HG03097 (cell line): ENCODE data around the gene GALNT12.

Experiments used
- ATAC-seq: cut with Tn5 transposase; IDR thresholded peaks from one replicate; pipeline ENCODE4 v1.9.1; 2021; ENCODE audit not compliant: unreplicated experiment, low FRiP score

Gene GALNT12

DNA sequence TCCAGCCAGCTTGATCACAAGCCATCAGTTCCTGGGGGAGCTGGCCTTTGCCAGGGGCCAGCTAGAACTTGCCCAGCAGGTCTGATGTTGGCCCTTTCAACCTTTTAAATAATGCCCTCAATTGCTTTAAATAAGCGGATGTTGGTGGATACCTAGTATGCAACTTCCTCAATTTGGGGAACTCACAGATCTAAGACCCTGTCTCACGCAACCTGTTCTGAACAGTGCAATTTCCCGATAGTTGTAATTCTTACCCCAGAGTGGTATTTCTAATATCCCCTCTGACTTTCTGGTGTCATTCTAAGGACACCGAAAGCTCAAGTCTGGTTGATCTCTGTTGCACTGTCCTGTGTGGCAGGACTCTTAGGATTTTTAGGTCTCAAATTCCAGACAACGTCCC is 23.1 kb downstream of the GALNT12 start:
- ATAC-seq: no peak

DNA sequence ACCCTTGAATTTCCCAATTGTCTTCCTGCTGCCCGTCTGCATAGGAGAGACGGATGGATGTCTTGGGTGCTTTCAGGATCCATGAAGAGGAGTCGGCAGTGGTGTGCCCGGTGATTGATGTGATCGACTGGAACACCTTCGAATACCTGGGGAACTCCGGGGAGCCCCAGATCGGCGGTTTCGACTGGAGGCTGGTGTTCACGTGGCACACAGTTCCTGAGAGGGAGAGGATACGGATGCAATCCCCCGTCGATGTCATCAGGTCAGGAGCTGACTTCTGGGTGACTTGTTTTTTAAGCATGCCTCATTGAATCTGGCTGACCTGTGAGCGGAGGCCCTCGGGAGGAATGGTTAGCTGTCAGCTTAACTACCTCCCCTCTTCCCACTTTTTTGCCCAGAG is 24.2 kb downstream of the GALNT12 start:
- ATAC-seq: no peak

DNA sequence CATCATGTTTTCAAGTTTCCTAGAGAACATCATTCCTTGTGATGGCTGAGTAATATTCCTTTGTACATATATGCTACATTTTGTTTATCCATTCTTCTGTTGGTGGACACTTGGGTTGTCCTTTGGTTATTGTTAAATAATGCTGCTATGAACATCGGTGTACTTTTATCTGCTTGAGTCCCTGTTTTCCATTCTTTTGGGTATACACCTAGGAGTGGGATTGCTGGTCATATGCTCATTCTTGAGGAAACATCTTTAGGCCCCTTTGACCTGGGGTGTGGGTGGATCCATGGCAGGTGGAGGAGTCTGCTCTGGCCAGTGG is 25.3 kb downstream of the GALNT12 start:
- no peak for ATAC-seq

DNA sequence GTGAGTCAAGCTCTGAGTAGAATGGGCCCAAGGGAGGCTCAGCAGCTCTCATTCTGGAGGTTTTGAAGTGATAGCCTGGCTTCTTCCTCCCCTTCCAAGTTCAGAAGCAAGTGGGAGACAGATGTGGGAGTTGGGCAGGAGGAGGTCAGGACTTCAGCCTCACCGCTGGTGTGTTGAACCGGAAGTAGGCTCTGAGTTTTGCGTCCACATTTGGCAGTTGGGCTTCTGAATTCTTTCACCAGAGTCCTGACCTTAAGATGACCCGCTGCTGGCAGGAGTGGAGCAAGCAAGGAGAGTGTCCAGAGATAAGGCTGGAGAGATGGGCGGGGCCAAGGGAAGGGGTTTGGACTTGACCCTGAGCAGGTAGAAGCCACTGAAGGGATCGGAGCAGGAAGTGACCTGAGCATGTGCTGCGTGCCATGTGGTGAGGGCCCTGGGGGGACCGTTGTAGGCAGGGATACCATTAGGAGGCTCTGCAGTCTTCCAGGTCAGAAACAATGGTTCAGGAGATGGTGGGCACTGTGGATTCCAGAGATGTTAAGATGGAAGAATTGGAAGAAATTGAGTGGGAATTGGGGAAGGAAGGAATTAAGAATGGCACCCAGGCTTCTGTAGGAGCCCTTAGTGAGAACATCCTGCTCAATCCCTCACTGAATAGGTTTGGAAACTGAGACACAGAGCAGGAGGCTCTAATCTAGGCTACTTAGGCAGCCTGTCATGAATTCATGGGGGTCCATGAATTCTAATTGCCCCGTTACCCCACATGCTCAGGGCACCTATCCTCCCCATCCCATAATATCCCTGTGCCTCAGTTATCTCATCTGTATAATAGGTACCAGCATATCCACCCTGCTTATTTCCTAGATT is 25.9 kb downstream of the GALNT12 start:
- ATAC-seq: no peak

DNA sequence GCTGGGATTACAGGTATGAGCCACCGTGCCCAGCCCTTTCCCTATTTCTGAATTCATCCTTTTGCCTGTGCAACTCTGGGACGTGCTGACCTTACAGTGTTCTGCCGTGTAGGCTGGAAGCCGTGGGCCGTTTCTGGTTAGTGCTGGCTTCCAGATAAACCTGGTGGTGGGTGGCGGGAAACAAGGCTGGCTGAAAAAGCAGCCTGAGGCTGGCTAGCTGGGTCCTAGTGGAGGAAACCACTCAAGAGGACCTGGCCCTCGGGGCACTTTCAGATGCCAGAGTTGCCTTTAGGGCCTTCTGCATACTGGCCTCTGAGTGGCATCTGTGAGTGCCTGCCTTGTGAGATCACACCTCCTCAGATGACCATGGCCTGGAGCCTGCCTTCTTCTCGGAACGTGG is 26.9 kb downstream of the GALNT12 start:
- no peak for ATAC-seq

- ATAC-seq: no peak
Measured at GRCh38 chr9:98836206-98836605, 28.7 kb downstream of the GALNT12 start.

GRCh38 chr9:98837516-98837915 is 30.0 kb downstream of the GALNT12 start:
- ATAC-seq: no peak

DNA sequence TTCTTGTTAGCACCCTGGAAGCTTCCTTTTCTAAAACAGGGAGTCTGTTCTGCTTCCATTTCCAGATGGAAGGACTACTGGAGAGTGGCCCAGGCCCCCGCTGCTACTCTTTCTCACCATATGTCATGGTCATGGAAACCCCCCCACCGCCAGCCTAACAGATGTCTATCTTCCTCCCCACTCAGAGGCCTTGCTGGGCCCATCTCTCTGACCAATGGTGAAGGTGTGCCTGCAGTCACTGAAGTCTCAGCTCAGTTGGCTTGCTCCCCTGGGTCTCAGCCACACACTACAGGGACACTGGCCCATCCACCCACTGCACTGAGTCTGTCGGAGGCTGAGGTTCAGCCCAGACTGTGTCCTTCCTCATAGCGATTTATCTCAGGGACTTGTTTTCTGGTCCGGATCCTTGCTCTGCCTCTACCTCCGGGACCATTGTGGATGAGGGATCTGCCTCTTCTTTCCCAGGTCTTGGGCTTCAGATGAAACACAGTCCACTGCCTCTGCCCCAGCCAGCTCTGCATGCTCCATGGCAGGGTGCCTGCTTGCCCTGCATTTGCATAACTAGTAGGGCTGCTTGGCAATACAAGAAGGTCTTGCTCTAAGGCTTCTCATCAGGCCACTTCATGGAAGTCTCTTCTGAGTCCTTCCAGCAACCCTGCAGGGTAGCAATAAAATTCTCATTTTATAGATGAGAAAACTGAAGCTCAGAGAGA is 30.8 kb downstream of the GALNT12 start:
- no peak for ATAC-seq

- ATAC-seq: no peak
Measured at GRCh38 chr9:98838868-98839565, 31.5 kb downstream of the GALNT12 start.

DNA sequence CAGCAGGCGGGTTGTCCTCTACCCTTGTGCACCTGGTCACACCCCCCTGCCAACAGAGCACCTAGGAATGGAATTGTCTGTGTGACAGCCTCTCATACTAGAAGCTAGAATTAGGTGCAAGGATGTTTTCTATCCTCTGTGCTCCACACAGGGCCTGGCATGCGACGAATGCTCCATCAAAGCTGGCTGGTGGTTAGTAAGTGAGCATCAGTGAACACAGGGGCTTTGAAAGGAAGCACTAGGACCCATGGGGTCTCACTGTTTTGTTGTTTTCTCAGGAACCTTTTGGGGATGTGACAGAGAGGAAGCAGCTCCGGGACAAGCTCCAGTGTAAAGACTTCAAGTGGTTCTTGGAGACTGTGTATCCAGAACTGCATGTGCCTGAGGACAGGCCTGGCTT is 32.3 kb downstream of the GALNT12 start:
- ATAC-seq: no peak

- ATAC-seq: no peak
Measured at GRCh38 chr9:98842510-98842909, 35.0 kb downstream of the GALNT12 start.

- ATAC-seq: no peak
Measured at GRCh38 chr9:98846081-98846480, 38.6 kb downstream of the GALNT12 start.

- no peak for ATAC-seq
Measured at GRCh38 chr9:98846879-98847278, 39.4 kb downstream of the GALNT12 start.

DNA sequence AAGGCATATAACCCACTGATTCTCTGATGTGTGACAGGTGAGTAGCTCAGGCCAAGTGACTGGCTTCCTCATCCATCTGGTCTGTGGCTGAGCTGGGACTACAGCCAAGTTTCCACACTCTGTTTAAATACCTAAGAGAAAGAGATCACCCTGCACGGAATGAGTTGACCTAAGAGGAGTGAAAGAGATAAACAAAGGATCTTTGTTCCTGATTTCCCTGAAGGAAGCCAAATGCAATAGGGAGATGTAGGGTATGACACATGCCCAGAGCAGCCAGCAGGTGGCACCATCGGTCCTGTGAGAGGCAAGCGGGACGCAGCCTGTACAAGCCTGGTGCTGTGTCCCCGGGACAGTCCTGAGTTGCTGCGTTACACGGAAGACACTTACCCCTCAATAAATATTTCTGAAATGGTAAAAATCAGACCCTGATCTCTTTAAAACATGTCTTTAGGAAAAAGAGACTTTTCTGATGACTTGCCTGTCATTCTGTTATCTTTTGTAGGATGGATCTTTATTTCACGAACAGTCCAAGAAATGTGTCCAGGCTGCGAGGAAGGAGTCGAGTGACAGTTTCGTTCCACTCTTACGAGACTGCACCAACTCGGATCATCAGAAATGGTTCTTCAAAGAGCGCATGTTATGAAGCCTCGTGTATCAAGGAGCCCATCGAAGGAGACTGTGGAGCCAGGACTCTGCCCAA is 41.1 kb downstream of the GALNT12 start:
- peak; percentile 81 for ATAC-seq

DNA sequence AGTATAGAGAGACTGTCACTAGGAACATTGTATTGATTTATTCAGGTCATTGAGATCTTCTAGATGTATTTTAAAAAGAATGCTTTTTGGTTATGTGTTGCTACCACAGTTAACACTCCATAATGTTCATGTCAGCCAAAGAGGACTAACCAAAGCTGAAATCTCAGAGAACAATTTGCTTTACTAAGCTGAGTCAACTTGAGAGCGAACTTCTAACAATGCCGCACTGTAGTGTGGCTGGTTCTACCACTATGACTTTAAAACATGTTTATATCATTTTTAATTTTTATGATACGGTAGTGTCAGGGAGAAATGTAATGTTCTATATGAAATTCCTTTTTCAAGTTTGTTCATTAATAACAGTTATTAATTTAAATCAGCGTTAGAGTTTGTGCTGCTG is 42.1 kb downstream of the GALNT12 start:
- ATAC-seq: no peak

DNA sequence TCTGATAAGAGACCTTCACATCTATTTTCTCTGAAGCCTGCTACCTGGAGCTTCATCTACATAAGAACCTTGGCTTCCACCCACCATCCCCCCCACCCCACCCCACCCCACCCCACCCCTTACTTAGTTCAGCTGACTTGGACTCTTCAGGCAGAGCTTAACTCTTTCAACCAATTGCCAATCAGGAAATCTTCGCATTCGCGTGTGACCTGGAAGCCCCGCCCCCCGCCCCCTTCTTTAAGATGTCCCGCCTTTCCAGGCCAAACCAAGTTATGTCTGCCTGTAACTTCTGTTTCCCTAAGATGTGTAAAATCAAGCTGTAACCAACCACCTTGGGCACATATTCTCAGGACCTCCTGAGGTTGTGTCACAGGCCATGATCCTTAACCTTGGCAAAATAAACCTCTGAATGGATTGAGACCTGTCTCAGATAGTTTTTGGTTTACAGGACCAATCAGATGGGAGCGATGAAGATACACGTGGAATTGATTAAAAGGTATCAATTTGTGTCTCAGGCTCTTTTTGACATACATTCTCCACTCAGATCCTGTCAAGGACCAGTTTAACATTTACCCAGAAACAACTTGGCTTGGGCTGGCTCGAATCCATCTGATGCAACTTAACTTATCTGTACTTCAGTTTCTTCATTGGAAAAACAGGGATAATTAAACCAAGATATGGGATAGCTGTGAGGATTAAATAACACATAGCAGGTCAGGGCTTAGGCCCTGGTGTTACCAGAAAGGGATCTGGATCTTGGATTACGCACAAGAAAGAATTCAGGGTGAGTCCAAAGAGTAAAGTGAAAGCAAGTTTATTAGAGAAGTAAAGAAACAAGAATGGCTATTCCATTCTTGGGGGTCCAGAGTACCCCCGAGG is 43.6 kb downstream of the GALNT12 start:
- no peak for ATAC-seq

- ATAC-seq: no peak
Measured at GRCh38 chr9:98851730-98852459, 44.4 kb downstream of the GALNT12 start.

DNA sequence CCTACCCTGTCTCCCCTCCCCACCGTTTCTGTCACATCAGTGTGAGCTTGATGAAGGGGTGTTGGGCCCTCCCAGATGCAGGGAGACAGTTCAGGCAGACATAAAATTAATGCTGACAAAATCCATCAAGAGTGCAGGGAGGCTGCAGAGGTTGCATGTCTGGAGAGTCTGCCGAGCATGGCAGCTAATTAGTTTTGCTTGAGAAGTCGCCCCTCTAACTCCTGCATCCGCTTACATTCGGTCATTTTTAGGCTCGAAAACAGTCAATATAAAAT is 44.9 kb downstream of the GALNT12 start:
- no peak for ATAC-seq

DNA sequence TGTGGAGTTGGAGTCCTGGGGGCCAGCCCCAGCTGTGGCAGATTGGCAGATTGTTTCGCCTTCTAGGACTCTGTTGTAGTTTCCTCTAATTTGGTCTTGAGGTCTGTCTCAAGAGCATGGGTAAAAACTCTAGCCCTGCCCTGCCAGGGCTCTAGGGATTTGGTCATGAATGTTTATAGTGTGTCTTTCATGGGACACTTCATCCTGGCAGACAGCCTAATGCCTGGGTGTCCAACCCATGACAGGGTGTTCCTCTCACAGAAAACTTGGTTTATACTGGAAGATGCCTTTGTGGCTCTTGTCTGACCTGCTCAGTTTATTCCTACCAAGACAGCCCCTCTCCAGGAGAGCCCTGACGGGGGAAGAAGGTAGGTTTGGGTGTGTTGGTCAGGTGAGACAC is 45.5 kb downstream of the GALNT12 start:
- ATAC-seq: no peak

DNA sequence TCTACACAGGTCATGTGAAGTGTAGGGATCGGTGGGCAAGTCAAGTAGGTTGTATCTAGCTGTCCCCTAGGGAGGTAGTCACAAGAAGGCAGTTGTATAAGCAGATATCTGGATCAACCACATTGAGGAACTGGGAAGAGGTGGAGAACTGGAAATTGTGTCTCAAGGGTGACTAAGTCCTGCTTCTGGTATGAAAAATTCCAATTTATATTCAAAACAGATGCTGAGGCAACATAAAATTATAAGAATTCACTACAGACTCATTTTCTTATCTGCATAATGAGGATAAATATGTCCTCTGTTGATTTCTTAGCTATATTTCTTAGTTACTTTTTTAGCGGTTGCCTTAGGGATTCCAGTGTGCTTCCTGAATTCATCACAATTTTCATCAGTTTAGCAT is 46.8 kb downstream of the GALNT12 start:
- ATAC-seq: no peak
